Measurements from ENCODE around the gene LFNG. TPM values are rescaled to one million over a fixed set of nuclear protein-coding genes. Genes with fewer than 3 reads are reported as not detected.
A peak's percentile ranks its signal among the peaks of the same experiment; 100 is the strongest.

The LFNG gene, protein sequence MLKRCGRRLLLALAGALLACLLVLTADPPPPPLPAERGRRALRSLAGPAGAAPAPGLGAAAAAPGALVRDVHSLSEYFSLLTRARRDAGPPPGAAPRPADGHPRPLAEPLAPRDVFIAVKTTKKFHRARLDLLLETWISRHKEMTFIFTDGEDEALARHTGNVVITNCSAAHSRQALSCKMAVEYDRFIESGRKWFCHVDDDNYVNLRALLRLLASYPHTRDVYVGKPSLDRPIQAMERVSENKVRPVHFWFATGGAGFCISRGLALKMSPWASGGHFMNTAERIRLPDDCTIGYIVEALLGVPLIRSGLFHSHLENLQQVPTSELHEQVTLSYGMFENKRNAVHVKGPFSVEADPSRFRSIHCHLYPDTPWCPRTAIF
- total RNA-seq (2021) = 21.3 and 24.7 TPM in 2 replicates
- Bru-seq, nascent RNA = percentile 35 among the genes with signal in this experiment
- BruChase-seq, experiment 1, labeled RNA remaining after a 2-hour chase = percentile 30 among the genes with signal in this experiment
- percentile 45 among the genes with signal in this experiment for BruChase-seq, experiment 2, labeled RNA remaining after a 6-hour chase
- long read RNA-seq, partial matches to known transcripts = 0 of 4 reads
- long read RNA-seq, other reads (novel, unspliced or antisense) = 3 of 4 reads

DNA sequence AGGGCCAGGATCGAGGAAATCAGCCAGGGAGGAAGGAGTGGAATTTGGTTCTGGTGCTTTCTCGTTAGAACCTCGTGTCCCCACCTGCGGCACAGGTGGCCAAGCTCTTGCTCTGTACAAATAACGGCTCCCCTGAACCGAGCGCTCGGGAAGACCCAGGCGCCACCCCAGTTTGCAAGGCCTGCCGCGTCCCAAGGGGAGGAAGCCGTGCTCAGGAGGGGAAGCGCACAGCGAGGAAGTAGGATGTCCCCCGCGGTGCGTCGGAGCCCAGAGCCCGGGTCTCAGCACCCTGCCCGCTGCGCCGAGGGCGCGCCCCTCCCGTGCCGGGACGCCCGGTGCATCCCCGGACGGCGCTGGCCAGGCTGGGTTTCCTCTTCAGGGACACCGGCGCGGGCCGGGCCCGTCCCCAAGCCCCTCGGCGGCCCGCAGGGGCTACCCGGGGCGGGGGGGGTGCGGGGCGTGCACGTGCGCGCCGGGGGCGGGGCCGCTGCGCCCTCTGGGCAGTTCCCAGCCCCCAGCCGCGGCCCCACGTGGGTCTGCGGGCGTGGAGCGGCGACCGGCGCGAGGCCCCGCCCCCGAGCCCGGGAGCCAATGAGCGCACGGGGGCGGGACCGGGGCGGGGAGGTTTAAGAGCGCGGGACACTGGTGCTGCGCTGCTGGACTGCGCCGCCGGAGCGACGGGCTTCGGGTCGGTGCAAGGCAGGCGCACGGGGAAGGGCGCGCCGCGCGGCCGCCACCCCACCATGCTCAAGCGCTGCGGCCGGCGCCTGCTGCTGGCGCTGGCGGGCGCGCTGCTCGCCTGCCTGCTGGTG, at the start of gene LFNG:
TSS of gene LFNG (plus strand) at position 656 of the 812 bp plus-strand sequence. CDS start at position 744, 88 bp downstream.
- CTCF ChIA-PET = no interaction called here
- H3F3A ChIP-seq (ENCODE audit: insufficient read depth, low read depth) = peaks cover 26% of the 10 kb centered on the region
- peak within 1 kb of the TSS; percentile 59 for H3K4me3 ChIP-seq
- peak within 1 kb of the TSS; percentile 82 for H3K4me2 ChIP-seq
- H2AFZ ChIP-seq = peak within 1 kb of the TSS; percentile 73
- H3K27me3 ChIP-seq (ENCODE audit: insufficient read depth, low read depth) = no peaks in the 10 kb centered on the region
- H3K9me2 ChIP-seq (ENCODE audit: insufficient read depth) = no peaks in the 10 kb centered on the region
- BruUV-seq (replicated peaks) = no TSS peak
- H3K79me2 ChIP-seq (ENCODE audit: low read depth) = peaks cover 13% of the 10 kb centered on the region
- H3K27ac ChIP-seq = no peak within 1 kb of the TSS
- no peaks in the 10 kb centered on the region for H4K20me1 ChIP-seq (ENCODE audit: insufficient read depth)
- intact Hi-C loops (cut with micrococcal nuclease; ENCODE audit: unreplicated experiment) = no loop called here
- H3K9me3 ChIP-seq (ENCODE audit: insufficient read depth, low read depth) = no peaks in the 10 kb centered on the region
- no peaks in the 10 kb centered on the region for H3K36me3 ChIP-seq (ENCODE audit: low read depth)
- DNase-seq = peak; percentile 61 to 88
- TF ChIP-seq, protein P1, sequence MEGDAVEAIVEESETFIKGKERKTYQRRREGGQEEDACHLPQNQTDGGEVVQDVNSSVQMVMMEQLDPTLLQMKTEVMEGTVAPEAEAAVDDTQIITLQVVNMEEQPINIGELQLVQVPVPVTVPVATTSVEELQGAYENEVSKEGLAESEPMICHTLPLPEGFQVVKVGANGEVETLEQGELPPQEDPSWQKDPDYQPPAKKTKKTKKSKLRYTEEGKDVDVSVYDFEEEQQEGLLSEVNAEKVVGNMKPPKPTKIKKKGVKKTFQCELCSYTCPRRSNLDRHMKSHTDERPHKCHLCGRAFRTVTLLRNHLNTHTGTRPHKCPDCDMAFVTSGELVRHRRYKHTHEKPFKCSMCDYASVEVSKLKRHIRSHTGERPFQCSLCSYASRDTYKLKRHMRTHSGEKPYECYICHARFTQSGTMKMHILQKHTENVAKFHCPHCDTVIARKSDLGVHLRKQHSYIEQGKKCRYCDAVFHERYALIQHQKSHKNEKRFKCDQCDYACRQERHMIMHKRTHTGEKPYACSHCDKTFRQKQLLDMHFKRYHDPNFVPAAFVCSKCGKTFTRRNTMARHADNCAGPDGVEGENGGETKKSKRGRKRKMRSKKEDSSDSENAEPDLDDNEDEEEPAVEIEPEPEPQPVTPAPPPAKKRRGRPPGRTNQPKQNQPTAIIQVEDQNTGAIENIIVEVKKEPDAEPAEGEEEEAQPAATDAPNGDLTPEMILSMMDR (conservative IDR thresholded peaks at IDR 0.05) = no peak
- TF ChIP-seq EZH2 (IDR thresholded peaks at IDR 0.05; ENCODE audit: low read depth) = no peak
- peaks cover 44% of the 10 kb centered on the region for H3K4me1 ChIP-seq (replicated peaks; ENCODE audit: insufficient read depth)
- POLR2A ChIA-PET (ENCODE audit: unreplicated experiment) = no interaction called here

DNA sequence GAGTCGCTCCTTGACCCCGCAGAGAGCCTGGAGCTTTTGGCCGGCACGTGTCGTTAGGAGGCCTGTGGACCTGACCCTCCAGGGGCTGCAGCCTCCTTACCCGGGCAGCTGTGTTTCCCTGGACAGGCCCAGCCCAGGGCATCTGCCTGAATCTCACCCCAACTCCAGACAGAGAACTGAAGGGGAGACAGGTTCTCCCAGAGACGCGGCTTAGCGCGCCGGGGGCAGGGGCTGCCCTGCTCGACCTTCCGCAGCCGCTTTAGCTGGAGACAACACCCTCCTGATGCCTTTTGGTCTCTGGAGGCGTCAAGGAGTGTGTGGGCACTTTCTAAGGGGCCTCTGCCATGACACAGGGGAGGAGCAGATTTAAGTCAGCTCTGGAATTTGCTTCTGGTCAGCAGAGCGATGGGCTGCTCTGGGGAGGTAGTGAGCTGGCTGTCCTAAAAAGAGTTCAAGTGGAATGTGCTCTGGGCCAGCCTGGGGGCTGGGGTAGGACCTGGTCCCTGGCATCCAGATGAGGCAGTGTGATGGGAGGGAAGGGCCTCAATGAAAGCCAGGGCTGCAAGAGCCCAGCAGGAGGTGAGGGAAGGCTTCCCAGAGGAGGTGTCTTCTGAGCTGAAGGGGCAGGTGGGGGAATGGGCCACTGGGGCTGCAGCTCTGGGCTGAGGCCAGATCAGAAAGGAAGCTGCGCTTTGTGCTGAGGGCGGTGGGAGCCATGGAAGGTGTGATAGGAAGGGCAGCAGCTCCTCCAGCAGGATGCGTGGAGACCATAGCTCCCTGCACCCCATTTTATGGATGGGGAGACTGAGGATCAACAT, 49.2 kb upstream of the LFNG start:
- H3K27ac ChIP-seq = no peak overlapping the region

More for the DNA sequence above, 49.2 kb upstream of the LFNG start:
- intact Hi-C loops (cut with micrococcal nuclease; ENCODE audit: unreplicated experiment) = no loop called here
- Histone ChIP-seq H3K4me1 (replicated peaks; ENCODE audit: insufficient read depth) (peaks cover 5% of the 10 kb centered on the region), H3F3A (ENCODE audit: insufficient read depth, low read depth) (peaks cover 19% of the 10 kb centered on the region; the same call in 1 of the 2 replicates), H3K4me3 (no peak overlapping the region), H3K9me2 (ENCODE audit: insufficient read depth) (no peaks in the 10 kb centered on the region), H3K4me2 (no peak overlapping the region), H2AFZ (no peak overlapping the region), H3K9me3 (ENCODE audit: insufficient read depth, low read depth) (no peaks in the 10 kb centered on the region), H3K27me3 (ENCODE audit: insufficient read depth, low read depth) (no peaks in the 10 kb centered on the region), H3K36me3 (ENCODE audit: low read depth) (no peaks in the 10 kb centered on the region), H3K79me2 (ENCODE audit: low read depth) (no peaks in the 10 kb centered on the region), H4K20me1 (ENCODE audit: insufficient read depth) (no peaks in the 10 kb centered on the region)
- no peak for DNase-seq
- ChIA-PET POLR2A (ENCODE audit: unreplicated experiment) (interaction anchor here (0.6 kb wide), 1 partner anchor 54 kb away, joined by 3 read pairs; no protein-coding TSS in a partner anchor), CTCF (no interaction called here)
- no TSS peak for BruUV-seq (replicated peaks)
- TF ChIP-seq EZH2 (IDR thresholded peaks at IDR 0.05; ENCODE audit: low read depth) = no peak
- TF ChIP-seq, protein P1 (conservative IDR thresholded peaks at IDR 0.05) = no peak
